GM12801 (cell line): ENCODE data around the gene INPP5E.
A peak's percentile ranks its signal among the peaks of the same experiment; 100 is the strongest.

ENCODE experiments used
- TF ChIP-seq, protein P1 (sequence below): IDR thresholded peaks from one replicate; pipeline ENCODE4 v1.5.1; 2011; ENCODE audit warnings: control low read depth; ENCODE audit not compliant: insufficient read length; ENCODE audit errors: extremely low read depth

The INPP5E gene, protein sequence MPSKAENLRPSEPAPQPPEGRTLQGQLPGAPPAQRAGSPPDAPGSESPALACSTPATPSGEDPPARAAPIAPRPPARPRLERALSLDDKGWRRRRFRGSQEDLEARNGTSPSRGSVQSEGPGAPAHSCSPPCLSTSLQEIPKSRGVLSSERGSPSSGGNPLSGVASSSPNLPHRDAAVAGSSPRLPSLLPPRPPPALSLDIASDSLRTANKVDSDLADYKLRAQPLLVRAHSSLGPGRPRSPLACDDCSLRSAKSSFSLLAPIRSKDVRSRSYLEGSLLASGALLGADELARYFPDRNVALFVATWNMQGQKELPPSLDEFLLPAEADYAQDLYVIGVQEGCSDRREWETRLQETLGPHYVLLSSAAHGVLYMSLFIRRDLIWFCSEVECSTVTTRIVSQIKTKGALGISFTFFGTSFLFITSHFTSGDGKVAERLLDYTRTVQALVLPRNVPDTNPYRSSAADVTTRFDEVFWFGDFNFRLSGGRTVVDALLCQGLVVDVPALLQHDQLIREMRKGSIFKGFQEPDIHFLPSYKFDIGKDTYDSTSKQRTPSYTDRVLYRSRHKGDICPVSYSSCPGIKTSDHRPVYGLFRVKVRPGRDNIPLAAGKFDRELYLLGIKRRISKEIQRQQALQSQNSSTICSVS

DNA sequence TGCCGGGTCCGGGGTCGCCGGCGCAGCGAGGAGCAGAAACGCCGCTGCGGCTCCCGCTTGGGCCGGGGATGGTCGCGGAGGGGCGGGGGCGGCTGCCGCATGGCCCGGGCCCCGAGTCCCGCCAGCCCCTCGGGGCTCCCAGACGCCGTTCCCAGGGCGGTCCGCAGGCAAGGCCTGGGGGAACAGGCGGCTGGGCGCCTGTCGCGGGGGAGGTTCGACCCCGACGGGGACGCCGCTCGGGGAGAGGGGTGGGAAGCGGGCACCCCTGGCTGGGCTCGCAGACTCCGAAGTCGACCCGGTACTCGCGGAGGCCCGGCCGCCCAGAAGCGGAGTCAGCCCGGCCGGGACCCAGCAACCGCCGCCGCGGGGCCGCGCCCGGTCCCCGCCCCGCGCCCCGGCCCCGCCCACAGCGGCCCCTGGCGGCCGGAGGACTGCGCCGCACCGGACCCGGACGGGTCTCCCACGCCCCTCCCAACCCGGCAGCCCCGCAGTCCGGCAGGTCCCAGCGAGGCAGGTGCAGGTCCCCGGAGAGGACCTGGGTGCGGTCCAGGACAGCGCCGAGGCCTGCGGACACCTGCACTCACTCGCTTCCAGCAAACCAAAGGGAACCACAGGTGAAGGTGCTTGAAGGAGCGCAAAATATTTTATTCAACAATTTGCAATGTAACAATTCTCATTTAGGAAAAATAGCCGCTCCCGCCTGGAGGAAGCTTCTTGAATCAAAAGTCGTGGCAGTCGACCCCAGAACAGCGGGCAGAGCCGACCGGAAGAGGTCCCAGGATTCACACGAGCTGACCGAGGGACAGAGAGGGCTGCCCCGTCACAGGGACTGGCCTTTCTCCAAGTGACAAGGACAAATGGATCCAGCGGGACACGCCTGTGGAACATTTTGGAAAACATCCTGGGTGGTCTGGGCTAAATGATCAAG lies at the start of gene INPP5E:
INPP5E (minus strand) TSS at position 365 of the 928 bp plus-strand sequence. CDS start 426 bp downstream, outside the sequence.
- TF ChIP-seq, protein P1, sequence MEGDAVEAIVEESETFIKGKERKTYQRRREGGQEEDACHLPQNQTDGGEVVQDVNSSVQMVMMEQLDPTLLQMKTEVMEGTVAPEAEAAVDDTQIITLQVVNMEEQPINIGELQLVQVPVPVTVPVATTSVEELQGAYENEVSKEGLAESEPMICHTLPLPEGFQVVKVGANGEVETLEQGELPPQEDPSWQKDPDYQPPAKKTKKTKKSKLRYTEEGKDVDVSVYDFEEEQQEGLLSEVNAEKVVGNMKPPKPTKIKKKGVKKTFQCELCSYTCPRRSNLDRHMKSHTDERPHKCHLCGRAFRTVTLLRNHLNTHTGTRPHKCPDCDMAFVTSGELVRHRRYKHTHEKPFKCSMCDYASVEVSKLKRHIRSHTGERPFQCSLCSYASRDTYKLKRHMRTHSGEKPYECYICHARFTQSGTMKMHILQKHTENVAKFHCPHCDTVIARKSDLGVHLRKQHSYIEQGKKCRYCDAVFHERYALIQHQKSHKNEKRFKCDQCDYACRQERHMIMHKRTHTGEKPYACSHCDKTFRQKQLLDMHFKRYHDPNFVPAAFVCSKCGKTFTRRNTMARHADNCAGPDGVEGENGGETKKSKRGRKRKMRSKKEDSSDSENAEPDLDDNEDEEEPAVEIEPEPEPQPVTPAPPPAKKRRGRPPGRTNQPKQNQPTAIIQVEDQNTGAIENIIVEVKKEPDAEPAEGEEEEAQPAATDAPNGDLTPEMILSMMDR: no peak

DNA sequence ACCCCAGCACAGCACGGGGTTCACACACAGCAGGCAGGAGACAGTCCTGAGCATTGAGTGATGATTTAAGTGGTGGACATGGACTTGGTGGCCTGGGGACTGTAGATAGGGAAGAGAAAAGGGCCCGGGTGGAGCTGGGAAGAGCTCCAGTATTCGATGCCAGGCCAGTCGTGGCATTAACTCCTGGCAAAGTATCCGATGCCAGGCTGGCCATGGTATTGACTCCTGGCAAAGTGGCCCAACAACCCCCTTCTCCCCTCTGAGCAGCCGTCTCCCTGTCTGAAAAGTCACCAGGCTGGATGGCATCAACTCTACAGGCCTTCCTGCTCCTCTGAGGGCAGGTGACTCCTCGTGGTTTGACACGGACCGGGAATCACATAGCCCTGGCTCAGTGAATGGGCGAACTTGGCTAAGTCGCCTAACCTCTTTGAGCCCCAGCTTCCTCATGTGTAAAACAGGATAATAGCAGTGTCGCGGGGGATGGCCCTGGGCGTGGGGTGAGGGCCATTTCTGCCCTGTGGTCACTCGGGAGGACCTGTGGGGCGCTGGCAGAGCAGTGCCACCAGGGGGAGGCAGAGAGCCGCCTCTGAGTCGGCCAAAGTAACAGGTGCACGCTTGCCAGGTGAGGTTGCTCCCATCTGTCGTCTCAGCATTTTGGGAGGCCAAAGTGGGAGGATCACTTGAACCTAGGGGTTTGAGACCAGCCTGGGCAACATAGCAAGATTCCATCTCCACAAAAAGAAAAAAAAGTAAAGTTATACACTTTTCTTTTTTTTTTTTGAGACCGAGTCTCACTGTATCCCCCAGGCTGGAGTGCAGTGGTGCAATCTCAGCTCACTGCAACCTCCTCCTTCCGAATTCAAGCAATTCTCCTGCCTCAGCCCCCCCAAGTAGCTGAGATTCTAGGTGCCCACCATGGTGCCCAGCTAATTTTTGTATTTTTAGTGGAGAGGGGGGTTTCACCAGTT lies 48.9 kb upstream of the INPP5E start:
- TF ChIP-seq, protein P1: peak; percentile 62

DNA sequence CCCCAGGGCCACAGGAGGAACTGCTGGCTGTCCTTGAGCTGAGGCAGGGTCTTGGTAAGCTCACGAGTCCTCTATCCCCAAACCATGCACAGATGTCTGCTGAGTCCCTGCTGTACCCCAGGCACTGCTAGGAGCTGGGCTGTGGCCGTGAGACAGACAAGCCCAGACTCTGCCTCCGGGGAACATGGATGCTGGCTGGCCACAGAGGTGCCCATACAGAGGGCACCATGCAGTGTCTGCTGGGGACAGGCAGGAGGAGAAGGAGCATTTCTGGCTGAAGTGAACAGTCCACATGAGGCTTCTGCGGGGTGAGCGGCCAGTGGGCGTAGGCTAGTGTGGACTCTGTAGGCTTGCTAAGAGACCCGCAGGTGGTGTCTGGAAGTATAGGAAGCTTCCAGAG lies 48.0 kb upstream of the INPP5E start:
- TF ChIP-seq, protein P1: no peak

DNA sequence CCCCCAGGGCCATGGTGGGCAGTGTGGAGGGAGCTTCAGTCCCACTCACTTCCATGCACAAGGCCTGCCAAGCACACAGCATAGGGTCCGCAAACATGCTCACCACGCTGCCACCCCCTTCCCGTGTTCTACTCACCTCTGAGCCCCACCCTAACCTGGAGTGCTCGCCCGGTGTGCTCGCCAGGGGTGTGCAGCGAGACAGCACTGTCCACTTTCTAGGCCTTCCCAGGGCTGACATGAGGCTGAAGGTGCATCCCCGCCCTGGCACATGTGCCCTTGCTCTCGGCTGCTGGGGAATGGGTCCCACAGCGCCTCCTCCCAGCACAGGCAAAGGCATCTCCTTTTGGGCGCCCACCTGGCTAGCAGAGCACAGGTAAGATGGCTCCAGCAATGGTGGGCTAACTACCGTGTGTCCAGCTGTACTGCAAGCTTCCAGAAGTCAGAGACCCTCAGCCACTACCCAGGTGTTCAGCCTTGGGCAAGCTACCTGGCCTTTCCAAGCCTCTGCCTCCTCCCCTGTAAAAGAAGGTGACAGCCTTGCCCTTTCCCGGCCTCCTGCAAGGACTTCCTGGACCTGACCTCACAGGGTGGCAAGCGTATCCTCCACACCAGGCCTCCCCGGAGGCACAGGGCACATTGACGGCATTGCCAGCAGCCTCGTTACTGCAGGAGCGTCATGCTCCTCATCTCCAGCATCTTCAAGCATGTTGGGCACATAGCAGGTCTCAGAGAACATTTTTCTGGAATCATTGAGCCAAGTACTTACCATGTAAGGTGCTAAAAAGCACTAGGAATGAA lies 47.4 kb upstream of the INPP5E start:
- TF ChIP-seq, protein P1: no peak

DNA sequence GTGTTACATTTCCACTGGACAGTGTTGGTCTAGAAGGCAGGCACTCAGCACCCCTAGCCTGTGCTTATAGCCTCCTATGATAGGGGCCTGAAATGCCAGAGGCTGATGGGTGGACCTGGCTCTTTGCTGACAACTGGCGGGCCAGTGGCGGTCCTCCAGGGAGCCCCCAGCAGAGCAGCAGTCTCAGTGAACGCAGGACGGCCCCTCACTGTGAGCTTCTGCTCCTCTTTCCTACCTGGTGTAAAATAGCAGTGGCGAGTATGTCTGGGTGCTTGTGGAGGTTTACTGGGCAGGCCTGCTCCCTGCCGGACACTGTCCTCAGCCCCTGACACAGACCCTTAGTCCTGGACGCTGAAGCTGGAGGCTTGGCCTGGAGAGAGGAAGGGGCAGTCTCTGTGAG lies 46.5 kb upstream of the INPP5E start:
- TF ChIP-seq, protein P1: no peak
